WTC11 (cell line): ENCODE data around the gene HCRT. TPM values are rescaled to one million over a fixed set of nuclear protein-coding genes. Genes with fewer than 3 reads are reported as not detected.
A peak's percentile ranks its signal among the peaks of the same experiment; 100 is the strongest.

ENCODE experiments used
- ATAC-seq: fragments of 200-7000 bp; cut with Tn5 transposase; 2 replicates; pipeline ENCODE4 v1.10.0; 2021; ENCODE audit warnings: mild to moderate bottlenecking, moderate library complexity
- CTCF ChIA-PET: fragments of 300-600 bp; sonication (Branson Sonifier 250); formaldehyde crosslinking; loops from one replicate; lab custom pipeline; 2021; ENCODE audit warnings: antibody characterized with exemption; lab: Charles Lee
- POLR2A ChIA-PET: fragments of 350-600 bp; sonication (Branson Sonifier 250); formaldehyde crosslinking; loops from one replicate; lab custom pipeline; 2021; ENCODE audit warnings: antibody characterized with exemption; lab: Charles Lee
- DNase-seq: peaks from one replicate; pipeline ENCODE4 v3.0.0; 2021; ENCODE audit warnings: low spot score
- H3K27ac Mint-ChIP-seq: 2 replicates; pipeline ENCODE4 v1.8.0; 2021; ENCODE audit warnings: mixed read lengths
- H3K27me3 Mint-ChIP-seq: 2 replicates; pipeline ENCODE4 v1.8.0; 2021; ENCODE audit warnings: low read depth, mild to moderate bottlenecking, moderate library complexity, mixed read lengths
- H3K36me3 Mint-ChIP-seq: 2 replicates; pipeline ENCODE4 v1.8.0; 2021; ENCODE audit warnings: mixed read lengths
- H3K4me1 Mint-ChIP-seq: 2 replicates; pipeline ENCODE4 v1.8.0; 2022; ENCODE audit warnings: mixed read lengths
- H3K4me3 Mint-ChIP-seq: 2 replicates; pipeline ENCODE4 v1.8.0; 2021; ENCODE audit warnings: mild to moderate bottlenecking, moderate library complexity, mixed read lengths
- H3K9me3 Mint-ChIP-seq: 2 replicates; pipeline ENCODE4 v1.8.0; 2021; ENCODE audit warnings: mixed read lengths
- ATF1 ChIP-seq: sonication (generic); formaldehyde crosslinking; IDR thresholded peaks from 2 replicates; pipeline ENCODE4 v1.8.1; 2023; ENCODE audit warnings: mild to moderate bottlenecking, moderate library complexity, missing genetic modification reagents
- ATF6 ChIP-seq: sonication (generic); formaldehyde crosslinking; IDR thresholded peaks from 2 replicates; pipeline ENCODE4 v1.8.1; 2023; ENCODE audit warnings: mild to moderate bottlenecking, missing genetic modification reagents
- E2F4 ChIP-seq: sonication (generic); formaldehyde crosslinking; IDR thresholded peaks from 2 replicates; pipeline ENCODE4 v1.8.1; 2022; ENCODE audit warnings: low read depth, mild to moderate bottlenecking, moderate library complexity, missing genetic modification reagents, borderline replicate concordance
- ESRRA ChIP-seq: sonication (generic); formaldehyde crosslinking; IDR thresholded peaks from 2 replicates; pipeline ENCODE4 v1.8.1; 2022; ENCODE audit warnings: mild to moderate bottlenecking, missing genetic modification reagents, borderline replicate concordance
- IRF1 ChIP-seq: sonication (generic); formaldehyde crosslinking; IDR thresholded peaks from 2 replicates; pipeline ENCODE4 v1.8.0; 2023; ENCODE audit warnings: missing genetic modification reagents
- MAX ChIP-seq: sonication (generic); formaldehyde crosslinking; IDR thresholded peaks from 2 replicates; pipeline ENCODE4 v1.8.0; 2022; ENCODE audit warnings: mild to moderate bottlenecking, missing genetic modification reagents
- NFYB ChIP-seq: sonication (generic); formaldehyde crosslinking; conservative IDR thresholded peaks from 2 replicates; pipeline ENCODE4 v1.8.0; 2022; ENCODE audit warnings: low read depth, missing genetic modification reagents
- PRDM15 ChIP-seq: sonication (generic); formaldehyde crosslinking; IDR thresholded peaks from 2 replicates; pipeline ENCODE4 v1.8.0; 2022; ENCODE audit warnings: missing genetic modification reagents
- SOX15 ChIP-seq: fragments of 250-450 bp; sonication (Bioruptor Pico); IDR thresholded peaks from 2 replicates; pipeline ENCODE4 v1.9.0; 2021; ENCODE audit warnings: mild to moderate bottlenecking
- ZNF138 ChIP-seq: sonication (generic); formaldehyde crosslinking; conservative IDR thresholded peaks from 2 replicates; pipeline ENCODE4 v1.8.1; 2022; ENCODE audit warnings: mild to moderate bottlenecking, moderate library complexity, missing genetic modification reagents
- ZNF423 ChIP-seq: fragments of 250-450 bp; sonication (Bioruptor Pico); IDR thresholded peaks from 2 replicates; pipeline ENCODE4 v2.1.2; 2022; ENCODE audit warnings: mild to moderate bottlenecking, moderate library complexity
- ZNF425 ChIP-seq: fragments of 250-450 bp; sonication (Bioruptor Pico); conservative IDR thresholded peaks from 2 replicates; pipeline ENCODE4 v1.9.0; 2021; ENCODE audit warnings: mild to moderate bottlenecking
- ZSCAN18 ChIP-seq: fragments of 250-450 bp; sonication (Bioruptor Pico); IDR thresholded peaks from 2 replicates; pipeline ENCODE4 v2.1.2; 2022; ENCODE audit warnings: mild to moderate bottlenecking, moderate library complexity
- total RNA-seq: library from RNA; stranded (reverse); gene quantifications from 3 replicates; pipeline ENCODE4 v1.2.3, GENCODE V29; 2021

The HCRT gene
- total RNA-seq, 1 experiment from 2014 or later: not detected

GRCh38 chr17:42198897-42199296 is 13.6 kb upstream of the HCRT start:
- POLR2A ChIA-PET: interaction anchor here (0.5 to 1.3 kb wide), 2 partner anchors 40 to 171 kb away, joined by 3 to 8 read pairs; no protein-coding TSS in a partner anchor
- Mint-ChIP-seq H3K27ac (peak overlapping the region; percentile 70; the same call in 1 of the 2 replicates), H3K9me3 (no peaks in the 10 kb centered on the region), H3K36me3 (no peaks in the 10 kb centered on the region; the same call in 1 of the 2 replicates), H3K27me3 (no peaks in the 10 kb centered on the region), H3K4me1 (peaks cover 9% of the 10 kb centered on the region), H3K4me3 (no peak overlapping the region)
- CTCF ChIA-PET: interaction anchor here (0.6 to 2.7 kb wide), 5 partner anchors 23 to 329 kb away, joined by 3 to 13 read pairs (median 4); no protein-coding TSS in a partner anchor
- DNase-seq (no peak), ATAC-seq (no peak)
- TF ChIP-seq ESRRA (CRISPR knock-in tag): no peak
- no peak for TF ChIP-seq ZNF423
- TF ChIP-seq NFYB (CRISPR knock-in tag): no peak
- no peak for TF ChIP-seq ATF6 (CRISPR knock-in tag)
- no peak for TF ChIP-seq PRDM15
- no peak for TF ChIP-seq ZNF138 (CRISPR knock-in tag)
- no peak for TF ChIP-seq IRF1
- TF ChIP-seq ZSCAN18 (CRISPR knock-in tag): no peak
- no peak for TF ChIP-seq SOX15 (CRISPR knock-in tag)
- TF ChIP-seq E2F4 (CRISPR knock-in tag): no peak
- TF ChIP-seq ATF1 (CRISPR knock-in tag): no peak
- no peak for TF ChIP-seq ZNF425
- TF ChIP-seq MAX: no peak
